Stomach (tissue), 9 donors: ENCODE results near the gene ZC2HC1B. TPM values are rescaled to one million over a fixed set of nuclear protein-coding genes. Genes with fewer than 3 reads are reported as not detected.
A peak's percentile ranks its signal among the peaks of the same experiment; 100 is the strongest.

Source experiments
- DNase-seq, 2 donors: peaks; one replicate each; pipeline versions ENCODE4 v3.0.0 to v3.0.0-alpha.2; 2013 to 2019
- H3K27ac ChIP-seq, 5 donors: fragments of 200-600 bp in 4 of 5; sonication (generic) in 4 of 5; one replicate each; pipeline ENCODE4 v1.5.1; 2013 to 2019; ENCODE audit warnings: mild to moderate bottlenecking in 1 of 5, moderate library complexity in 1 of 5
- H3K27me3 ChIP-seq, 3 donors: fragments of 200-600 bp; sonication (generic); one replicate each; pipeline ENCODE4 v1.5.1; 2017 to 2019; ENCODE audit warnings: mixed run types in 1 of 3
- H3K36me3 ChIP-seq, 4 donors: fragments of 200-600 bp; sonication (generic); 1 replicate in 3 of 4; 2 replicates in 1 of 4; pipeline ENCODE4 v1.5.1; 2016 to 2019
- H3K4me1 ChIP-seq, 4 donors: fragments of 200-600 bp; sonication (generic); one replicate each; pipeline ENCODE4 v1.5.1; 2016 to 2019
- H3K4me3 ChIP-seq, 4 donors: fragments of 200-600 bp; sonication (generic) in 3 of 4; one replicate each; pipeline ENCODE4 v1.5.1; 2016 to 2019; ENCODE audit warnings: mild to moderate bottlenecking in 1 of 4
- H3K9me3 ChIP-seq, 4 donors: fragments of 200-600 bp; sonication (generic); one replicate each; pipeline ENCODE4 v1.5.1; 2016 to 2019
- EP300 ChIP-seq: sonication (generic); formaldehyde crosslinking; IDR thresholded peaks from one replicate; pipeline ENCODE4 v1.6.1; 2017; ENCODE audit warnings: antibody characterized with exemption
- POLR2A ChIP-seq, 4 donors: fragments of 450-650 bp; IDR thresholded peaks; one replicate each; pipeline ENCODE4 v1.6.1; 2016; ENCODE audit warnings: antibody characterized with exemption in 4 of 4, control low read depth in 2 of 4, mild to moderate bottlenecking in 1 of 4, moderate library complexity in 1 of 4
- POLR2AphosphoS5 ChIP-seq, 3 donors: sonication (generic); formaldehyde crosslinking; IDR thresholded peaks; one replicate each; pipeline ENCODE4 v1.6.1; 2016; ENCODE audit warnings: antibody characterized with exemption in 3 of 3
- WGBS, 5 donors: extraction: QIAGEN DNeasy Blood & Tissue Kit in 3 of 5; methylation state at CpG; one replicate each; pipeline versions ENCODE4 v1.1.5 to v1.1.7; 2013 to 2018; 5-methylcytosine and 5-hydroxymethylcytosine counted together
- intact Hi-C: fragments of 100-400 bp; cut with DNase I; formaldehyde crosslinking; loops from one replicate; pipeline ENCODE4 v1.15.1; 2023; ENCODE audit warnings: low total_unique reads
- polyA plus RNA-seq, 3 donors: library from polyadenylated mRNA; stranded (reverse); fragments of 200-250 nt; gene quantifications; one replicate each; pipeline ENCODE4 v1.2.3, GENCODE V29; 2013
- total RNA-seq, 5 donors: library from RNA; depleted of rRNA; stranded (reverse); fragments of >200 nt; gene quantifications; one replicate each; pipeline versions ENCODE4 v1.1.0 to v1.2.3, GENCODE V29; 2014 to 2016
- TF ChIP-seq, protein P1 (sequence below), 7 experiments: fragments of 450-650 bp in 4 of 7; fragments of 200-600 bp in 3 of 7; sonication (generic) in 3 of 7; IDR thresholded peaks; one replicate each; pipeline ENCODE4 v1.5.1; 2016 to 2019; ENCODE audit warnings: antibody characterized with exemption in 7 of 7, control low read depth in 2 of 7, mild to moderate bottlenecking in 1 of 7
- donor health status: healthy with polysubstance abuse.
- donor health status: Bipolar disorder and iron deficiency.
- donor health status: healthy.

The ZC2HC1B gene
- total and polyA plus RNA-seq, 8 donors, result 0.92 to 1.8 TPM; not detected in 6

DNA sequence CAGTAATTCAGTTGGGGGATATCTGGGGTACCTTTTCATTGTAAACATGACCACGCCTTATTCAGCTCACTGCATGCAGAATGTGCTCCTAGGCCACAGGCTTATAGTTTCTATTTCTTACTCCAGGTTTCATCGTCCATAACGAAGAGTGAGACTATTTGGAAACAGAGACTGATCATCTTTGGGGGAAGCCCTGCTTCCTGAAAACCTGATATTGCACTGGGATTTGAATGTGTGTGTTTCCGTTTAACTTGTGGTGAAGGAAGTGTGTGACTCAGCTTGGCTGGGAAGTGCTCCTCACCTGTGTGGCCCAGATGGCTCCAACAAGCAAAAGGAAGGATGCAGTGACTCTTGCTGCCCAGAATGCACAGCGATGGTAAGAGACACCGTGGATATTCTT, 40.7 kb upstream of the ZC2HC1B start:
- Histone ChIP-seq H3K4me1 (peaks cover 0 to 22% (median 11%) of the 10 kb centered on the region in 4 donors), H3K4me3 (no peak overlapping the region), H3K27me3 (no peaks in the 10 kb centered on the region), H3K9me3 (no peaks in the 10 kb centered on the region), H3K36me3 (peaks cover 0 to 27% (median 22%) of the 10 kb centered on the region in 4 donors), H3K27ac (peak overlapping the region in 1 of 5 donors; percentile 9)
- DNase-seq, result no peak
- 68 to 83% (median 79%) methylated on average over 6 of the region's 6 CpGs for WGBS, 5 donors
- TF ChIP-seq POLR2A (IDR thresholded peaks at IDR 0.05), result no peak
- no peak for TF ChIP-seq POLR2AphosphoS5 (IDR thresholded peaks at IDR 0.05)
- TF ChIP-seq, protein P1, sequence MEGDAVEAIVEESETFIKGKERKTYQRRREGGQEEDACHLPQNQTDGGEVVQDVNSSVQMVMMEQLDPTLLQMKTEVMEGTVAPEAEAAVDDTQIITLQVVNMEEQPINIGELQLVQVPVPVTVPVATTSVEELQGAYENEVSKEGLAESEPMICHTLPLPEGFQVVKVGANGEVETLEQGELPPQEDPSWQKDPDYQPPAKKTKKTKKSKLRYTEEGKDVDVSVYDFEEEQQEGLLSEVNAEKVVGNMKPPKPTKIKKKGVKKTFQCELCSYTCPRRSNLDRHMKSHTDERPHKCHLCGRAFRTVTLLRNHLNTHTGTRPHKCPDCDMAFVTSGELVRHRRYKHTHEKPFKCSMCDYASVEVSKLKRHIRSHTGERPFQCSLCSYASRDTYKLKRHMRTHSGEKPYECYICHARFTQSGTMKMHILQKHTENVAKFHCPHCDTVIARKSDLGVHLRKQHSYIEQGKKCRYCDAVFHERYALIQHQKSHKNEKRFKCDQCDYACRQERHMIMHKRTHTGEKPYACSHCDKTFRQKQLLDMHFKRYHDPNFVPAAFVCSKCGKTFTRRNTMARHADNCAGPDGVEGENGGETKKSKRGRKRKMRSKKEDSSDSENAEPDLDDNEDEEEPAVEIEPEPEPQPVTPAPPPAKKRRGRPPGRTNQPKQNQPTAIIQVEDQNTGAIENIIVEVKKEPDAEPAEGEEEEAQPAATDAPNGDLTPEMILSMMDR (IDR thresholded peaks at IDR 0.05), result no peak
- no peak for TF ChIP-seq EP300
- intact Hi-C loops, result no loop called here

DNA sequence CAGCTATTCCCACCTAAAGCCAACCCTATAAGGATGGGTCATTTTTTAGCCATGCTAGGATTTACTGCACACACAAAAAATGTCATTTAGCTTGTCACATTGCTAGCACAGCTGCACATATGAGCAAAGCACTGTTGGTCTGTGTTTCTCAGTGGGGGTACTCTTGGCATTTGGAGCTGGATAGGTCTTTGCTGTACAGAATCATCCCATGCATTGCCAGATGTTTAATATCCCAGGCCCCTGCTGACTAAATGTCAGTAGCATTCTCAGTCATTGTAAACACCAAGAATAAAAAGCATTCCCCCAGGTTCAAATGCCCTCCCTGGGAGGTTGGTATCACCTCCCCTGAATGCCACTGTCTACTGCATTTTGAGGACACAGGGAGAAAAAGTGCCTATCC, 35.7 kb upstream of the ZC2HC1B start:
- DNase-seq, result no peak
- no peaks in the 10 kb centered on the region for H3K27me3 ChIP-seq
- H3K4me3 ChIP-seq, result no peak overlapping the region
- intact Hi-C loops, result no loop called here
- H3K9me3 ChIP-seq, result no peaks in the 10 kb centered on the region
- peaks cover 0 to 2% (median 1%) of the 10 kb centered on the region in 4 donors for H3K4me1 ChIP-seq
- H3K36me3 ChIP-seq, result peaks cover 0 to 14% (median 12%) of the 10 kb centered on the region in 4 donors
- H3K27ac ChIP-seq, result no peak overlapping the region
- no peak for TF ChIP-seq POLR2A (IDR thresholded peaks at IDR 0.05)
- TF ChIP-seq, protein P1 (IDR thresholded peaks at IDR 0.05), result no peak
- no peak for TF ChIP-seq EP300
- TF ChIP-seq POLR2AphosphoS5 (IDR thresholded peaks at IDR 0.05), result no peak

DNA sequence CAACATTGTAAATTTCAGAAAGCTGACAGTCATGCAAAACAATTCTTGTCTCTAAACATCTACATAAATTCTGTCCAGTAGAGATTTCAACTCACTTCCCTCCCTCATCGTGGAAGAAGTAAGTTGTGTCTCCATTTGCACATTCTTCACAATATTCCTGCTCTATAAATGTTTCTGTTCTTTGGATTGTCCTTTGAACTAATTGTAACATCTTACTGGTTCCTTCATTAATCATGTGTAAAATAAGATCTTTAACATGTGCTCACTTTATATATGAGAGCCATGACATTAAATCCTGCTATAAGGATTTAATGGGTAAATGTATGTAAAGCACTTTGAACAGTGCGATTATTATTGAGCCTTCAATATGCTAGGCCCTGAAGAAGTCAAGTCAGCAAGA, 28.1 kb upstream of the ZC2HC1B start:
- intact Hi-C loops, result no loop called here
- Histone ChIP-seq H3K9me3 (no peaks in the 10 kb centered on the region), H3K36me3 (peaks cover 0 to 4% (median 0%) of the 10 kb centered on the region in 4 donors), H3K27ac (no peak overlapping the region), H3K4me1 (peaks cover 0 to 12% (median 7%) of the 10 kb centered on the region in 4 donors), H3K4me3 (no peak overlapping the region), H3K27me3 (no peaks in the 10 kb centered on the region)
- DNase-seq, result no peak
- 91 to 97% (median 96%) methylated on average over 2 of the region's 2 CpGs for WGBS, 5 donors
- TF ChIP-seq POLR2AphosphoS5 (IDR thresholded peaks at IDR 0.05) (no peak), EP300 (no peak), POLR2A (IDR thresholded peaks at IDR 0.05) (no peak)
- TF ChIP-seq, protein P1 (IDR thresholded peaks at IDR 0.05), result no peak

DNA sequence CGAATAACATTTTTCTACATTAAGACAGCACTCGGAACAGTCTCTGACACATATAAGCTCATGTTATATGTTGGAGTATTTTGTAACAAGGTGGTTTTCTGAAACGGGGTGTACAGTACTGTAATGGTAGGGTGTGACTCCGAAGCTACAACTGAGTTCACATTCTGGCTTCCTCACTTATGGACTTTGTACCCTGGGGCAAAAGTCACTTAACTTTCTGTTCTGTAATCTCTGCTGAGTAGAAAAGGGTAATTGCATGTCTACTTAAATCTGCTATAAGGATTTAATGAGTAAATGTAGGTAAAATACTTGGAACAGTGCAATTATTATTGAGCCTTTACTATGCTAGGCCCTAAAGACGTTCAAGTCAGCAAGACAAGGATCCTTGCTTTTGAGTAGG, 25.9 kb upstream of the ZC2HC1B start:
- peak in 1 of 2 donors; percentile 86 for DNase-seq
- H3K9me3 ChIP-seq, result no peaks in the 10 kb centered on the region
- no peaks in the 10 kb centered on the region for H3K27me3 ChIP-seq
- TF ChIP-seq POLR2AphosphoS5 (IDR thresholded peaks at IDR 0.05) (peak in 1 of 3 donors; percentile 59), POLR2A (IDR thresholded peaks at IDR 0.05) (no peak)
- peaks cover 0 to 18% (median 11%) of the 10 kb centered on the region in 4 donors for H3K4me1 ChIP-seq
- no peaks in the 10 kb centered on the region for H3K36me3 ChIP-seq
- H3K27ac ChIP-seq, result peak overlapping the region in 3 of 5 donors; percentile 15 to 38 (median 19)
- H3K4me3 ChIP-seq, result no peak overlapping the region
- intact Hi-C loops, result no loop called here
- WGBS, 5 donors, result 41 to 69% (median 52%) methylated on average over 5 of the region's 5 CpGs

DNA sequence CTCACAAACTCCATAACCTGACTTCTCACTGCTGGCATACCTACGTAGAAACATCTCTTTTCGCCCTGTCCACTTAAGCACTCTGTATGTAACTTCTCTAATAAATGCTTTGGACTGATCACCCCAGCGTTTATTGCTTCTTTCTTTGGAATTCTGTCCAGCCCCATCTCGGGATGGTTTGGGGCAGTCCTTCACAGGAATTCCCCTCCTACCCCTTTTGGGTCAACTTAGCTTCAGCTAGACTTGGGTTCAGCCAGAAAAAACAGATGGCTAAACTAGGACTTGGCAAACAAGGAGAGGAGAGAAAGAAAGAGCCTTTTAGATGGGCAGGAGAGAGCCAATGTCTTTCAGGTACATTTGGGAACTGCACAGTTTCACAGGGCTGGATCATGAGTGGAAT, 25.1 kb upstream of the ZC2HC1B start:
- Histone ChIP-seq H3K27me3 (no peaks in the 10 kb centered on the region), H3K27ac (peak overlapping the region in 3 of 5 donors; percentile 15 to 42 (median 19)), H3K9me3 (no peaks in the 10 kb centered on the region), H3K36me3 (no peaks in the 10 kb centered on the region), H3K4me1 (peaks cover 5 to 25% (median 18%) of the 10 kb centered on the region in 4 donors), H3K4me3 (no peak overlapping the region)
- TF ChIP-seq, protein P1 (IDR thresholded peaks at IDR 0.05), result no peak
- TF ChIP-seq POLR2A (IDR thresholded peaks at IDR 0.05) (no peak), POLR2AphosphoS5 (IDR thresholded peaks at IDR 0.05) (no peak), EP300 (no peak)
- no peak for DNase-seq
- intact Hi-C loops, result no loop called here
- WGBS, 5 donors, result 73 to 84% (median 75%) methylated on average over 4 of the region's 4 CpGs
